GM19023 (cell line): ENCODE data around the gene PRKAA1.

ENCODE experiments used
- ATAC-seq: cut with Tn5 transposase; IDR thresholded peaks from one replicate; pipeline ENCODE4 v1.9.1; 2021; ENCODE audit warnings: mild to moderate bottlenecking, moderate library complexity; ENCODE audit not compliant: unreplicated experiment

PRKAA1 gene

DNA sequence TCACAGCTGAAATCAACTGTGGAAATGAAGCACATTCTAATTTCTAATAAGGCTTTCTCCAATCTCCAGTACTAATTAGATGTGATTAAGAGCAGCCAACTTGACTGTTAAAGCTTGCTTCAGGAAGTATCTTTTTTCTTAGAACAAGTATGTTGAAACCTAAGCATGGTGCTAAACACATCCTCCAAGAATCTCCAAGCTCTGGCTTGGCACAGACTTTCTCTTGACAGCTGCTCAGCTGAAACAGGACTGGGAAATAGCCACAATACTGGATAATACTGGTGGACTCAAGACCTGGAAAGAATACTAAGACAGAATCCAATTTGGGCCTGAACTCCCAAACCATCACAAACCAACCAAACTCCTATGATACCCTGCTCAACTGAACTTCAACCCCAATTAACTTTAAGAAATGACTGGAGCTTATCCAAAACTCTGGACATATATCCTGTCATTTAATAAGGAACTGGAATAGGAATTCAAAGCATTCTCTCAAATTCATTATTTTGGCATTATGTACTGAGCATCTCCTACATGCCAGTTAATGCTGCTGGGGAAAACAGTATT lies 16.2 kb downstream of the PRKAA1 start:
- no peak for ATAC-seq

DNA sequence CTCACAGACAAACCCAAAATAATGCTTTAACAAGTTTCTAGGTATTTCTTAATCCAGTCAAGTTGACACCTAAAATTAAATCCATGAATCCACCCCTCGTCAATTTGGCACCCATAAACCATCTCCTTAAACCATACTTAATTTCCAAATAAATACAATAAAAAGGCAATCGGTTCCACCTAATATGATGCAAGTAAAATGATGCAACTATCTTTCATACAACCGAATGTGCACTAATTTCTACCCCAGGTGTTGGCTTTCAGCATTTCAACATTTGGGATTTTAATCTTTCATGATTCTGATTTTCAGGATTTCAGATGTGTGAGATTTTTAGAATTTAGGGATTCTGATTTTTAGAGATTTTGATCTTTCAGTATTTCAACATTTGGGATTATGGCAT lies 17.3 kb downstream of the PRKAA1 start:
- no peak for ATAC-seq

DNA sequence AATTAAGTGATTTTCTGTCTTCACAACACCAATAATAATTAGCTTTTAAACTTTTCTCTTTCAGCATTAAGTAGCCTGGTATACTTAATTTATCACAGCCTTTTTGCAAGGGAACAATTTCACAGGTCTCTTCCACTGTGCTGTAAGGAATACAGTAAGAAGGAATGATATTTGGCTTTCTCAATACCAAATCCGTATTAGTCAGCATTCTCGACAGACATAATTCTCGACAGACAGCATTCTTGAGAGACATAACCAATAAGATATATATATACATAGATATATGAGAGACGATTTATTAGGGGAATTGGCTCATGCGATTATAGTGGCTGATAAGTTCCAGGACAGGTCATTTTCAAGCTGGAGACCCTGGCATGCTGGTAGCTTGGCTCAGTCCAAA lies 18.0 kb downstream of the PRKAA1 start:
- ATAC-seq, result no peak

DNA sequence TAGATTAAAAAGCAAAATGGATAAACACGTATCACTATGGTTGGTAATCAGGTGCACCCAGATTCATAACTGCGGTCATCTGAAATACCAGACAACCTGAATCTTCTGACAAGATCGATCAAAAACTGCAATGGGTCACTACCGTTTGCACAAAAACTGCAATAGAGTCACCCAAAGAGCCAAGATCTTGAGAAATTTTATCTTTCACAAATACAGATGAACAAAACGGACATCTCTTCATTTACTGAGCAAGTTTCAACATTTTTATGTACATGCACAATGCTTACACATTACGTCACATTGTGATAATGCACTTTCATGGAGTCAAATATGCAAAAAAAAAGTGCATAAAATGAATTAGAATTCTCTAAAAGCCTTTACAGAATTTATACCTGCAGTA lies 18.6 kb downstream of the PRKAA1 start:
- no peak for ATAC-seq

DNA sequence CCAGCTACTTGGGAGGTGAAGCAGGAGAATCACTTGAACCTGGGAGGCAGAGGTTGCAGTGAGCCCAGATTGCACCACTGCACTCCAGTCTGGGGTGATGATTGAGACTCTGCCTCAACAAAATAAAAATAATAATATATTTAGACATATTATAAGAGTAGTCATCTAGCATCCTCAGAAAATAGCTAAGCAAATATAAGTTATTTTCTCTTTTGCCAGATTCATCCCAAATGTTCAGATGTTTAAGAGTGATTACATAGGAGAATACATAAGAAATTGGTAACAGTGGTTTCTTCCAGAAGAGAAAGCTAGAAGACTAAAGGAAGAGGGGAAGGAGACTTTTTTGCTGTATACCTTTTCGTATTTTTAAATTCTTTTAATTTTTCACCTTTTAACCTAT lies 20.0 kb downstream of the PRKAA1 start:
- no peak for ATAC-seq

DNA sequence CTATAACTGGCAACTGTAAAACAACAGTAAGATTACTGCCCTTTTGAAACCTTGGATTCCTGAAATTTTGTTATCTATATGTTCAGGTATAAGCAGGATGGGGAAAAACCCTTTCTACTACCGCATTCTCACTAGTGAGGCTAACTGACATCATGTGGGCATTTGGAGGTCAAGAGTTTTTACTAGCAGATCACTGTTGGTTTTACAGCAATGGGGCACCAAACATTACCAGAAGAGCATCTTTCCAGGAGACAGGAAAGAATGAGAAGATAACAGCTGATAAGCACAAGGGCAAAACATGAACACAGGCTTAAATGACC lies 21.6 kb downstream of the PRKAA1 start:
- no peak for ATAC-seq

DNA sequence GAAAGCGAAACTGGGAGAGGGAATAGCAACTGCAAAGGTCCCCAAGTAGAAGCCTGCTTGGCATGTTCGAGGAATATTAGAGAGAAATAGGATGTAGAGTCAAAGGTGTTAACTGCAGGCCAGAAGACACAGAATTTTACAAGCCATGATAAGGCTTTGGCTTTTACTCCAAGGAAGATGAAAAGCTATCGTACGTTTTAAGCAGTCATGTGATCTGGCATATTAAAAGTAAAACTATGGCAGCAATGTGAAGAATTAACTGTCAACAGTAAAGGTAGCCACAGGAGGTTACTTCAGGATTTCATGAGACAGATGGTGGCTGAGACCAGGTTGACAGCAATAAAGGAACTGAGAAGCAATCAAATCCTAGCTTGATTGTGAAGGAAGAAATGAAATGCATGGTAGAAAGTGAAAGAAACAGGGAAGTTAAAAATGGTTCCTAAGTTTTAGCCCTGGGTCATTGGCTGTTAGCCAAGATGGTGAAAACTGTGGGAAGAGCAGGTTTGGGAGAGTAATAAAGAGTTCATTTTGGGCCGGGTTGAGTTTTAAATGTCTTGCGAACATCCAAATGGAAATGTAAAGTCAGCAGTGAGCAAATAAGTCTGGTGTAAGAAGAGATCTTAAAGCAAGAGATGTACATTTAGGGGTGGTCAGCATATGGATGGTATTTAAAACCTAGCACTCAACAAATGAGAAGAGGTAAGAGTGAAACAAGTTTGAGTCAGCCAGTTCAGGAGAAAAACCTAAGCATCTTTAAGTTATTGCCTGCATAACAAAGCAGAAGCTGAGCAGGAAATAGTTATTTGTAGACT lies 22.1 kb downstream of the PRKAA1 start:
- ATAC-seq, result no peak

DNA sequence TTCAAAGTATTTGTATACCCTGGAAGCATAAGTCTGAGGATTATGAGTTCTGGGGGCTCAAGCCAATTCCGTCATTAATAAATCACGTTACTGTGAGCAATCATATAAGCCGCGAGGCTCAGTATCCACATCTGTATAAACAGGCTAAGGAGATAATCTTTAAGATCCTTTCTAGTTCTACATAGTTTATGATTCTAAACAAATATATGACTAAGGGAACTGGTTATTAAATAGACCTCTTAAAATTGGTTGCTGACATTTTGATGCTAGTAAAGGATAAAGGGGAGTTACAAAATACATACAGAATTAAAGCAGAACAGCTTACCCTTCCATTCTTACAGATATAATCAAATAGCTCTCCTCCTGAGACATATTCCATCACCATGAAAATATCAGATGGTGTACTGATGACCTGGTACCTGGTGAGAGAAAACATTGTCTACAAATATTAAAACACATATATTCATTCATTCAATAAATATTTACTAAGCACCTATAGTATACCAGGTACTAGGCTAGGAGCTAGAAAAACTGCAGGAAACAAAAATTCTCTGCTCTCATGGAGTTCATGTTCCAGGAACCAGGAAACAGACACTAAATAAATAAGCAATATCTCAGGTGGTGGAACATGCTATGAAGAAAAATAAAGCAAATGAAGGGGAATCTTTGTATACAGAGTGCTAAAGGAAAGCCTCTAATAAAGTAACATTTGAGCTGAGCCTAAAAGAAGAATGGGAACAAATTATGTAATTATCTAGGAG lies 22.9 kb downstream of the PRKAA1 start:
- ATAC-seq, result no peak

DNA sequence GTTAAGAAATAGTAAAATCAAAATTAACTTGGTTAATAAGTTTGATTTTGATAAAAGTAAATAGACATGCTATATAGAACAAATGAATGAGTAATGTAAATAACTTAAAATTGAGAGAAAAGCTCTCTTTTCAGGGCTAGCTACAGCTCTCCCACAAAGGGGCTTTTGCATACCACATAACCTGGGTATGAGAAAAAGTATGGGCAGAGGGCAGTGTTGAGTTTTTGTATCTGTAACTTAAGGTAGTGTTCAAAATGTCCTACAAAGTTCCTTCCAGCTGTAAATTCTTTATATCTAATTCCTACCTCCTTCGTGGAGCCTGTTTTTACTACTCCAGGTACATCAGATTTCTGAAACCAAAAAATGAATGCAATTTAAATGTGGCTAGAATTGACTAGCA lies 23.6 kb downstream of the PRKAA1 start:
- no peak for ATAC-seq

DNA sequence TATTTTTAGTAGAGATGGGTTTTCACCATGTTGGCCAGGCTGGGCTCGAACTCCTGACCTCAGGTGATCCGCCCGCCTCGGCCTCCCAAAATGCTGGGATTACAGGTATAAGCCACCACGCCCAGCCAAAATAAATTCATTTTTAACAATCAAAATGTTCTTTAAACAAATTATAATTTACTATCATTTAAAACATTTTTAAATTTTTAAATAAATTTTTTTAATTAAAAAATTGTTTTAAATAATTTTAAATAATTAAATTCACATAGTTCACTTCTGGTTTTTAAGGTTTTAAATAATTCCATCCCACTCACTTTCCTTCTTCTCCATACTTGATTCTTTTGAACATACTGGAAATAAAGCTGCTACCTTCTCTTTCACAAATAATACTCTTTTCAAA lies 27.4 kb downstream of the PRKAA1 start:
- no peak for ATAC-seq

DNA sequence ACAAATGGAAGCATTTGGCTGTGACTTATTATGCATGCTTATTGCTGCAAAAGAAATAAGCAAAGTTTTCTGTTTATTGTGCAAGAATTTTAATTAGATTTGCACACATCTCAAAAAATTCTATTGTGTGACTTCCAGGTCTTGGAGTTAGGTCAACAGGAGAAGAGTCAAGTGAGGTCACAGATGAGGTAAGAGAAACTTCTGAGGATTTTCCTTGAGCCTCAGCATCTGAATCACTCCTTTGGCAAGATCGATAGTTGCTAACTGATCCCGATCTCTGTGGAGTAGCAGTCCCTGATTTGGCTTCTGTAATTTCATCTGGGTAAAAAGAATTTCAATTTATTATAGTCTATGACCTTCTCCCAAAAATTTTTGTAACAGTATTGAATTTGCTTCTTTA lies 35.5 kb downstream of the PRKAA1 start:
- ATAC-seq, result no peak

DNA sequence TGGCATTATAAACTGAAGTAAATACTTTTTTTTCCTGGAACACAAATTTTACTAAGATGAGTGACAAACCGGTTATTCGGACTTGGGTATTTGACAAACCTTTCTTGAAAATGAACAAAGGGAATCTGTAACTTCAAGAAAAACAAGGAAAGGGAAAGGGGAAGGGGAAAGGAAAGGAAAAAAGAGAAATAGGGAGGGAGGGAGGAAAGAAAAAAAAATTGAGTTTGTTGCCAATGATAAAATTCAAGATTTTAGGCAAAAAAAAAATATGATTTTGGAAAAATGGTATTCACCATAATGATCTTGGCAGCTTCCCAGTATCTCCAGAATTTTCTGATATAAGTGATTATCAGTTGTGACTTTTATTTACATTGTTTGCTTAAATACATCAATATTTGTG lies 40.8 kb downstream of the PRKAA1 start:
- ATAC-seq, result no peak

DNA sequence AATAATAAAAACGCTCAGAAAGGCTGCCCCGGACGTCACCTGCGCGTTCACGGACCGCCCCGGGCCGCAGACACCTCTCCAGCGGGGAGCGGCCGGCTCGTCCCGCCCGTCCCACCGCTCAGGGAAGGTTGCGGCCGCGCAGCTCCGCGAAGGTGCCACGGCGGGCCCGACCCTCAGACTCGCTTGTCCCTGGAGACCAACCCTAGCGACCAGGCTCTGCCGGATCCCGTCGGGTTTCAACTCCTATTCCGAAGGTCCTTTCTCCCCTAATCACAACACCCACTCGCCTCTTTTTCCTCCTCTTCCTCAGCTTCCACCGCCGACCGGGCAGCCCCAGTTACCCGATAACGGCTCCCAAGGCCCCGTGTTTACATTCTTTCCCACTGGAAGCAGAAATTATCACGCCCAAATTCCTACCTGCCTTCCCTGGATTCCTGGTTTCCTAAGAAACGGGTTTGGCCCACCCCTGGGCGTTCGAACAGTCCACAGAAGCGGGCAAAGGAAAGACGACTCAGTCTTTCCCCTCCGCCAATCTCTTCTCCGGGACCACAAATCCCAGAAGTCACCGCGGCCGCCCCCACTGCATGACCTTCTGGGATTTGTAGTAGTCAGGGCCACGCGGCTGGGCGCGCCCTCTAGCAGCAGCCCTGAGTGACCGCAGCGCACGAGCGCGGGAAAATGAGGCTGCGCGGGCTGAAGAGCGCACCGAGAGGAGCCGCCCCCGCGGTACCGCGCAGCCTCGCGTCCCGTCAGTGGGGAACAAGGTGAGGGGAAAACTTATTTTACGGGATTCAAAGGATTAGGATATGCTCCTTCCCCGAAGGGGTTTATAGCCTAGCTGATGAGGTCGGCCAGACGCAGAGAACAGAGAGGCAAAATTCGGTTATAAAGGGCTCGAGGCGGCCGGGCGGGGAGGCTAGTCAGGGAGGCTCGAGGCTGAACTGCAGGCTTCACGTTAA lies 42.5 kb downstream of the PRKAA1 start, which contains the start of gene TTC33:
Gene TTC33, minus strand, starts transcription at position 555 of the 959 bp plus-strand sequence. CDS start 8,943 bp downstream, outside the sequence.
- peak; percentile 91 for ATAC-seq

DNA sequence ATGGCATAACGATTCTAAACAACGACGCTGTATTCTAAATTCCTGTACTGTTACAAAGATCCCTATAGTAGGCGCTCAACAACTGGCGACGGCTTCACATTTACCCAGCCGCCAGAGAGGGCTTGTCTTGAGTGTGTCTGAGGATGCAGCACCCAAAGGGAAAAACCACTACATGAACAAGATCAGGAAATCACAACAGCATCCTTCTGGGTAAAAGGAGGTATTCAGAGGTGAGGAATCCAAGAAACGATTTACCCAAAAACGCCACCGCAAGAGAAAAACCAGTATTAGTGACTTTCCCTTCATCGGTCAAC lies 43.1 kb downstream of the PRKAA1 start:
- ATAC-seq, result peak; percentile 77

DNA sequence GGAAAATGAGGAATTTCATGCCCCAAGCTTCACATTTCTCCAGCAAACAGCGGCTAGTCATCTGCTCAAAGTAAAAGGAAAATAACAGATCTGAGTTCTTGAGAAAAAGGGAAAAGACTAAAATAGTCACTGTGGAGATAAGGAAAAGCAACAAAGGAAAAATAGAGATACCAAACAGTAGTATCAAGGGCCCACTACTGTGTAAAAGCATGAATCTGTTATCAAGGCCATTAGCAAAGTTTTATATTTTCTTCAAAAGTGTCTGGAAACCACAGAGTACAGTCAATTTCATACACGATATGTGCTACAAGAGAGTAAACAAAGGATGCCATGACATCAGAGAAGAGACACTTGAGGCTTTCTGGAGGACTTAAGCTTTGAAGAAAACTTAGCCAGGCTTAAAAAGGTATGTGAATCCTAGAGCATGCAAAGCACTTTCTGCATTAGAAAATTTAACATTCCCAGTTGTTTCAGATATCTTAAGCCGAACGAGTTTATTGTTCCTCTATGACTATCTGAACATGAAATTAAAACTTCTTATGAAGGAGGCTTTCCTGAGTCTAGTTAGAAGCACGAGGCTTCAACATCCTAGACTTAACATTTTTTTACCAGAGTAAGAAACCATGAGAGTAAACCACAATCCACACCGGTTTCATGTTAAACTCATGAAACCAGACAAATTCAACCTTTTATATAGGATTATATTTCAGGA lies 43.6 kb downstream of the PRKAA1 start:
- peak; percentile 3 for ATAC-seq

DNA sequence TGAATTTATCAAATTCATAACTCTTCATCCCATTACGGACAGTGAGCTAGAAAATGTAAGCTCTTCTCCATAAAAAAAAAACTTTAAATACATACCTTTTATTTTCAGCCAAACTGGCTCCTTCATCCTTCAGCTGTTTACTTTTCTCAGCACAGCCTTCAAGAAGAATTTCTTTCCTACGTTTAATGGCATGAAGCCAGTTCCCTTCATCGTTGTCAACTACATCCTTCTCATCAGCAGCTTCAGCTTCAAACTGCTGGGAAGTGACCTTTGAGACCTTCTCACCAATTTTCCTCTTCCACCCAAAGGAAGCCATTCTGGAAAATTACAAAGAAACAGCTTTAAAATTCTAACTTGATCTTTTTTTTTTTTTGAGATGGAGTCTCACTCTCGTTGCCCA lies 51.5 kb downstream of the PRKAA1 start:
- ATAC-seq, result no peak

DNA sequence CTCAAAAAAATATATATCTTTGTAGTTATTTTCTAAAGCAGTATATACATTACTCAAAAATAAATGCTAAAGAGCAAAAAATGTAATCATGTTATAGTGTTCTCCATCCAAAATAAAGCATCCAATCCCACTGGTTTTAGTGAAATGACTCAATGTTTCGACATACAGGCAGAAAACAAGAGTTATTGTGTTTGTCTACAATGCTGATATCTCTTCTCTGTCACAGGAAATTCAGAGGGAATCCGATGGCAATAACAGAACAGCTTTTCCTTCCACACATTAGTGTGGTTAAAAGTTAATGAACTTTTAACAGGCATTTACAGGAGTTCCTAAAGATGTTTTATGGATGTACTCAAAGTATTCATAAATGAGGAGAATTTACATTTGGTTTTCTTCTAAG lies 54.4 kb downstream of the PRKAA1 start:
- ATAC-seq, result no peak

DNA sequence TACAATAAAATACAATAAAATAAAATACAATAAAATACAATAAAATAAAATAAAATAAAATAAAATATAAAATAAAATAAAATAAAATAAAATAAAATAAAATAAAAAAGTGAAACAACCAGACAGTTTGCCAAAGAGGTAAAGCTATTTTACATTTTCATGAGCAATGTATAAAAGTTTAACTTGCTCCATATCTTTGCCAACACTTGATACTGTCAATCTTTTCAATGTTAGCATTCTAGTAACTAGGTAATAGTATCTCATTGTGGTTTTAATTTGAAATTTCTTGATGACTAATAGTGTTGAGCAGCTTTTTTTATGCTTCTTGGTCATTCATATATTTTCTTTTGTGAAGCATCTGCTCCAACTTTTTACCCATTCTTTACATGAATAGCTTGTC lies 59.7 kb downstream of the PRKAA1 start:
- no peak for ATAC-seq

DNA sequence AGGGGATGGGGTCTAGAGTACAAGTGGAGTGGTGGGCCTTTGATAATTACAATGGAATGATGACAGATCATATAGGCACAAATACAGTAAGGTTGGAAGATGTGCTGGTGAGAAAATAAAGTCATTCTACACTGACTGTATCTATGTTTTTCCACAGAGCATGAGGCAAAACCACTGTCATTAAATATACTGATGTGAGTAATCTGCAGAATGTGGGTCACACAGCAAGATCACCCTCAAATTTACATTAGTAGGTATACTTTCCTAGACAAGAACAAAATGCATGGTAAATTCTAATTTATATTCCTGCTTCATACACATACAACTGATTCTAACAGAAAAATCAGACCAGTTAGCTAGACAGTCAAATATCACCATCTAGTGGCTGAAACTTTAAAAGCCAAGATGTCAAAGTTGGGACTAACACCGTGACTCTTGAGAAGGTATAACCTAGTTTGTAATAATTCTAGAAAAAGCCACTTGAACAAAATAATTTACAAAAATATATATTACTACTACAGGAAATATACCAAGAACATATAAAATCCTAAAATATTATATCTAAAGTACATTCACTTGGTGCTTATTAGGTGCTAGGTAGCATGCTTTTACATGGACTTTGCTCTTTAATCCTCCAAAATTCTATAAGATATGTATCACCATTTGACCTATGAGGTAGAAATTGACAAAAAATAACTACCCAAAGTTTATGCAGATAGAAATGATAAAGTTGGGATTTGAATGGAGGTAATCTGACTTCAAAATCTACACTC lies 61.9 kb downstream of the PRKAA1 start:
- peak; percentile 64 for ATAC-seq

DNA sequence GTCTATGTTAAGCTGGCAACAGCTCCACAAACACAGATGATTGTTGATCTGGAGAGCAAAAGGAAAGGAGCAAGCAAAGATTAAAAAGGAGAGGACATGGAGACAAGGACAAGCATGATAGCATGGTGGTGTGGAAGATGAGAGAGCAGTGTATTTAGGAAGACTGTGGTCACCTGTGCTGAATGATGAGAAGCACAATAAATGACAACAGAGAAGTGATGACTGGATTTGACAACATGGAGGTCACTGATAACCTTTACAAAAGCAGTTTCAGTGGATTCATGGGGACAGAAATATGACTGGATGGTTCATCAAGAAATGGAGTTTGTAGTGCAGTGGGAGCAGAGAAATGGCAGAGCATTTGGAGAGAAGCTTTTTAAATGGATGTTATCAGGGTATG lies 62.6 kb downstream of the PRKAA1 start:
- no peak for ATAC-seq
